ENCODE results near the gene STRN. TPM values are rescaled to one million over a fixed set of nuclear protein-coding genes. Genes with fewer than 3 reads are reported as not detected.

Gene STRN
- total and polyA plus RNA-seq, 2 of the 13 experiments (the other 11 are each of a cell fraction or from before 2014, with no cell fraction given) = 10.4 to 19.3 TPM

- no peak for DNase-seq (ENCODE audit: low spot score)
- no peak overlapping the region for H2AFZ ChIP-seq (ENCODE audit: low read length)
- POLR2A ChIA-PET = no interaction called here
- H3K36me3 ChIP-seq (replicated peaks in 1 of 2; ENCODE audit: control insufficient read depth in 1 of 2, insufficient read depth in 2 of 2, low read length in 2 of 2) = no peaks in the 10 kb centered on the region; a peak in 1 of 5 replicates
- BruUV-seq (replicated peaks) = no TSS peak
- H3K4me2 ChIP-seq (ENCODE audit: low read depth, low read length) = no peak overlapping the region
- no peak overlapping the region for H3K9ac ChIP-seq (ENCODE audit: insufficient read depth, low read depth, low read length)
- intact Hi-C loops (cut with micrococcal nuclease; ENCODE audit: unreplicated experiment) (no loop called here), in situ Hi-C loops (cut with HindIII; ENCODE audit: extremely low pct_ligation_motif_present, low pct_unique_long_range_greater_than_20kb) (no loop called here)
- FAIRE-seq = no peak
- H3K4me1 ChIP-seq (ENCODE audit: insufficient read depth, low read length) = 0 out of 2 replicates have a peak, but pooled peaks cover 8% of the 10 kb centered on the region
- H4K20me1 ChIP-seq (ENCODE audit: insufficient read depth, low read length) = no peaks in the 10 kb centered on the region
- 98% methylated on average over 3 of the region's 3 CpGs for WGBS (ENCODE audit: low lambda C conversion rate)
- no peak for ATAC-seq
- H3K9me3 ChIP-seq (ENCODE audit: low read length) = no peaks in the 10 kb centered on the region
- H3K79me2 ChIP-seq (ENCODE audit: insufficient read depth, low read length) = no peaks in the 10 kb centered on the region
- H3K4me3 ChIP-seq (replicated peaks in 1 of 3; ENCODE audit: insufficient read depth in 1 of 3, low read depth in 2 of 3, low read length in 3 of 3) = no peak overlapping the region
- no peaks in the 10 kb centered on the region for H3K27me3 ChIP-seq (ENCODE audit: control insufficient read depth in 1 of 2, insufficient read depth in 2 of 2, low read length in 2 of 2)
- H3K27ac ChIP-seq (ENCODE audit: extremely low read length, insufficient read depth, low read length) = no peak overlapping the region
- TF ChIP-seq ARNTL (CRISPR knock-in tag; IDR thresholded peaks at IDR 0.05) (no peak), ASH2L (IDR thresholded peaks at IDR 0.05; ENCODE audit: insufficient read length, low read depth, low read length) (no peak)
- CTCF ChIA-PET (ENCODE audit: low intra/inter-chr PET ratio, low total read pairs) = no interaction called here
Observed at GRCh38 chr2:36921984-36922383, 44.4 kb downstream of the STRN start.

- Histone ChIP-seq H2AFZ (ENCODE audit: low read length) (no peak overlapping the region), H3K9ac (ENCODE audit: insufficient read depth, low read depth, low read length) (no peak overlapping the region), H3K36me3 (replicated peaks in 1 of 2; ENCODE audit: control insufficient read depth in 1 of 2, insufficient read depth in 2 of 2, low read length in 2 of 2) (no peaks in the 10 kb centered on the region), H3K4me1 (ENCODE audit: insufficient read depth, low read length) (peaks cover 17% of the 10 kb centered on the region), H4K20me1 (ENCODE audit: insufficient read depth, low read length) (no peaks in the 10 kb centered on the region), H3K4me3 (replicated peaks in 1 of 3; ENCODE audit: insufficient read depth in 1 of 3, low read depth in 2 of 3, low read length in 3 of 3) (no peak overlapping the region), H3K27ac (ENCODE audit: extremely low read length, insufficient read depth, low read length) (no peak overlapping the region), H3K27me3 (ENCODE audit: control insufficient read depth in 1 of 2, insufficient read depth in 2 of 2, low read length in 2 of 2) (no peaks in the 10 kb centered on the region), H3K9me3 (ENCODE audit: low read length) (no peaks in the 10 kb centered on the region), H3K4me2 (ENCODE audit: low read depth, low read length) (no peak overlapping the region), H3K79me2 (ENCODE audit: insufficient read depth, low read length) (no peaks in the 10 kb centered on the region)
- DNase-seq (ENCODE audit: low spot score) (peak; percentile 38), ATAC-seq (peak; percentile 78), FAIRE-seq (no peak)
- in situ Hi-C loops (cut with HindIII; ENCODE audit: extremely low pct_ligation_motif_present, low pct_unique_long_range_greater_than_20kb) = no loop called here
- CTCF ChIA-PET (ENCODE audit: low intra/inter-chr PET ratio, low total read pairs) = interaction anchor here (0.6 to 1.0 kb wide), 3 partner anchors 106 to 139 kb away, joined by 3 to 4 read pairs (median 3); no protein-coding TSS in a partner anchor
- POLR2A ChIA-PET = no interaction called here
- intact Hi-C loops (cut with micrococcal nuclease; ENCODE audit: unreplicated experiment) = loop anchor here (2.0 to 5.0 kb wide), 2 partner anchors 97 to 134 kb away; no protein-coding TSS in a partner anchor
- 83% methylated on average over 7 of the region's 7 CpGs for WGBS (ENCODE audit: low lambda C conversion rate)
- BruUV-seq (replicated peaks) = no TSS peak
- TF ChIP-seq KMT2A (CRISPR knock-in tag; IDR thresholded peaks at IDR 0.05) (no peak), AHR (CRISPR knock-in tag; IDR thresholded peaks at IDR 0.05) (no peak), SP2 (CRISPR knock-in tag; IDR thresholded peaks at IDR 0.05) (no peak), ZBTB4 (CRISPR knock-in tag; IDR thresholded peaks at IDR 0.05; ENCODE audit: borderline replicate concordance) (no peak), TCF7 (IDR thresholded peaks at IDR 0.05; ENCODE audit: low read depth) (no peak), IRF1 (CRISPR knock-in tag; IDR thresholded peaks at IDR 0.05; ENCODE audit: low read depth) (no peak), MLXIP (CRISPR knock-in tag; IDR thresholded peaks at IDR 0.05; ENCODE audit: borderline replicate concordance) (no peak)
Observed at GRCh38 chr2:36919041-36919837, 47.1 kb downstream of the STRN start.
